DOHH2 (cell line): ENCODE data around the gene CAB39.

Experiments
- H3F3A ChIP-seq: fragments of 200-600 bp; sonication (generic), shearing (Covaris generic); 2 replicates; pipeline ENCODE4 v1.6.0; 2016; ENCODE audit warnings: antibody characterized with exemption, mild to moderate bottlenecking; ENCODE audit not compliant: control insufficient read depth, insufficient read depth
- H3K27ac ChIP-seq: fragments of 200-600 bp; sonication (generic); 2 replicates; pipeline ENCODE4 v1.5.1; 2014; ENCODE audit warnings: low read depth, mild to moderate bottlenecking, low read length, moderate library complexity
- H3K27me3 ChIP-seq: fragments of 200-600 bp; sonication (generic); 2 replicates; pipeline ENCODE4 v1.6.1; 2014; ENCODE audit warnings: mild to moderate bottlenecking, low read length, mixed read lengths; ENCODE audit not compliant: control insufficient read depth
- H3K36me3 ChIP-seq: fragments of 200-600 bp; sonication (generic); 2 replicates; pipeline ENCODE4 v1.6.1; 2014; ENCODE audit warnings: mild to moderate bottlenecking, low read length, moderate library complexity, mixed read lengths; ENCODE audit not compliant: control insufficient read depth
- H3K4me1 ChIP-seq: fragments of 200-600 bp; sonication (generic); 2 replicates; pipeline ENCODE4 v1.6.1; 2014; ENCODE audit warnings: mild to moderate bottlenecking, low read length, mixed read lengths; ENCODE audit not compliant: control insufficient read depth
- H3K4me2 ChIP-seq: fragments of 200-600 bp; sonication (generic); 2 replicates; pipeline ENCODE4 v1.6.0; 2014; ENCODE audit warnings: mild to moderate bottlenecking, low read length, moderate library complexity
- H3K4me3 ChIP-seq: fragments of 200-600 bp; sonication (generic); 2 replicates; pipeline ENCODE4 v1.5.1; 2014; ENCODE audit warnings: mild to moderate bottlenecking, low read length, mixed read lengths
- H3K79me2 ChIP-seq: fragments of 200-600 bp; sonication (generic); 2 replicates; pipeline ENCODE4 v1.6.1; 2014; ENCODE audit warnings: mild to moderate bottlenecking, low read length, mixed read lengths; ENCODE audit not compliant: control insufficient read depth
- H3K9me2 ChIP-seq: fragments of 200-600 bp; sonication (generic); replicated peaks from 2 replicates; pipeline ENCODE4 v1.6.1; 2014; ENCODE audit warnings: mild to moderate bottlenecking, low read length, mixed read lengths; ENCODE audit not compliant: control insufficient read depth
- H3K9me3 ChIP-seq: fragments of 200-600 bp; sonication (generic); 2 replicates; pipeline ENCODE4 v1.6.1; 2014; ENCODE audit warnings: antibody characterized with exemption, low read length, mixed read lengths; ENCODE audit not compliant: control insufficient read depth, insufficient read depth
- H4K20me1 ChIP-seq: fragments of 200-600 bp; sonication (generic); 2 replicates; pipeline ENCODE4 v1.6.0; 2014; ENCODE audit warnings: low read depth, mild to moderate bottlenecking, antibody characterized with exemption, low read length, moderate library complexity; ENCODE audit not compliant: control insufficient read depth, insufficient read depth
- CTCF ChIP-seq: fragments of 200-600 bp; sonication (generic); IDR thresholded peaks from one replicate; pipeline ENCODE4 v1.5.1; 2014; ENCODE audit warnings: antibody characterized with exemption, mild to moderate bottlenecking, low read depth, low read length; ENCODE audit not compliant: poor library complexity, severe bottlenecking
- EZH2phosphoT487 ChIP-seq: fragments of 200-600 bp; sonication (generic); IDR thresholded peaks from 2 replicates; pipeline ENCODE4 v1.6.1; 2017; ENCODE audit warnings: borderline replicate concordance, mild to moderate bottlenecking, antibody characterized with exemption, low read length, moderate library complexity, mixed read lengths

The CAB39 gene

DNA sequence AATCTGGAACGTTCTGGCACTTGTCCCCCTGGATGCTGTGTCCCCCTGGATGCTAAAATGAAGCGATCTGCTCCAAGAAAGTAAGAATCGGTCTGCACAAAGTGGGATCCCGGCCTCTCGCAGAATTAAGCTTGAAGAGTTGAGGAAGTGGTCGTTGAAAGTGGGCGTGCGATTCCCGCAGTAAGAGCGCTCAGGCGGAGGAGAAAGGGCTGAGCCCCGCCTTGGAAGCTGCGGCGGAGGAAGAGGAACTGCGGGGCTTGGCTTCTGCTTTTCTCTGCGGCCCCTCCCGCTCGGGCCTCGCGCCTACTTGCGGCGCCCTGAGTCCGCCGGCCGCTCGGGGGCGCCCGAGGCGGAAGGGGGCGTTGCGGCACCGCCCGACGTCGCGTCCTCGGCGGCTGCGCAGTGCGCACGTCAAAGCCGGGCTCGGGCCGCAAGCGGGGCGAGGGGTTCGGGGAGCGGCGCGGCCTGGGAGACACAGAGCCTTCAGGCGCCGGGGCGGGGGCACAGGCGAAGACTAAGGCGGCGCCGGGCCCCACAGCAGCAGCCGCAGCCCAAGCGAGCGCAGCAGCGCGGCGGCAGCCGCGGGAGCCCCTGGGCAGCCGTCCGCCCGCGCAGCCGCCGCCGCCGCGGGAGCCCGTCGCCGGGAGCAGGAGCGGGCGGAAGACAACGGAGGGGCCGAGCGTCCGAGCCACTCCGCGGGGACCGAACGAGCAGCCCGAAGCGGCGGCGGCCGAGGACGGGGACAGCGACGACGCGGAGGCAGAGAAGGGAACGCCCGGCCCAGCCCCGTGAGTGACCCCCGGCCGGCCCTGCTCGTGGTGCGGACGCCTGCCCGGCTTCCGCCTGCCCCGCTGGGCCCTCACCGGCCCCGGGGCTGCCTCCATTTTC is at the start of gene CAB39:
Gene CAB39 (plus strand): TSS at position 400 of the 888 bp plus-strand sequence. CDS start 47,160 bp downstream, outside the sequence.
- H3K36me3 ChIP-seq = peaks cover 9% of the 10 kb centered on the region
- TF ChIP-seq EZH2phosphoT487 (no peak), CTCF (peak; percentile 79)
- peak within 1 kb of the TSS; percentile 85 for H3K4me2 ChIP-seq
- peak within 1 kb of the TSS; percentile 25; the same call in 1 of the 2 replicates for H3K27ac ChIP-seq
- peaks cover 48% of the 10 kb centered on the region for H3K79me2 ChIP-seq
- H3K9me3 ChIP-seq = no peaks in the 10 kb centered on the region
- H4K20me1 ChIP-seq = peaks cover 24% of the 10 kb centered on the region
- 0 out of 2 replicates have a peak, but pooled peaks cover 4% of the 10 kb centered on the region for H3F3A ChIP-seq
- H3K27me3 ChIP-seq = no peaks in the 10 kb centered on the region; the same call in 1 of the 2 replicates
- no peaks in the 10 kb centered on the region for H3K9me2 ChIP-seq
- H3K4me3 ChIP-seq = peak within 1 kb of the TSS; percentile 91
- peaks cover 42% of the 10 kb centered on the region for H3K4me1 ChIP-seq

GRCh38 chr2:230664128-230664527 is 48.5 kb upstream of the CAB39 start:
- Histone ChIP-seq H3K4me3 (no peak overlapping the region), H3K4me1 (peaks cover 40% of the 10 kb centered on the region), H3K4me2 (no peak overlapping the region), H3F3A (no peaks in the 10 kb centered on the region), H3K27me3 (peaks cover 4% of the 10 kb centered on the region; the same call in 1 of the 2 replicates), H3K79me2 (no peaks in the 10 kb centered on the region), H3K36me3 (no peaks in the 10 kb centered on the region), H3K27ac (no peak overlapping the region), H3K9me2 (no peaks in the 10 kb centered on the region), H4K20me1 (no peaks in the 10 kb centered on the region), H3K9me3 (no peaks in the 10 kb centered on the region)
- TF ChIP-seq CTCF (no peak), EZH2phosphoT487 (no peak)

DNA sequence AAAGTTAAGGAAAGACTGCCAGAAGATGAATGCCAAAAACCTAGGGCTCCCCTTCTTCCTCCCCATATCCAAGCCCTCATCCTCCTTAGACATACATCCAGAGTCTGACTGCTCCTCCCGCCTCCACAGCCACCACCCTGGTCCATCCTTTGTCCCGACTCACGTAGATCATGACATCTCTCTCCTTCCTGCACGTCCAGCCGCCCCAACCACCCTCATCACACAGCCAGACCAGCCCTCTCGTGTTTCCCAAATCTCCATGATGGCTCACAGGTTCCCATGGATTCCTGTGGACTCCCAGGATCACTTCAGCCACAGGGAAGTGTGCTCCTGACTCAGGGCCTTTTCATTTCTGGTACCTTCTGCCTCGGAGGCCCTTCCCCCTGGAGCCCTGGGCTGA is 47.8 kb upstream of the CAB39 start:
- Histone ChIP-seq H3K27ac (no peak overlapping the region), H3K9me3 (no peaks in the 10 kb centered on the region), H3K4me3 (no peak overlapping the region), H3K9me2 (no peaks in the 10 kb centered on the region), H3K4me1 (peaks cover 40% of the 10 kb centered on the region), H3K4me2 (no peak overlapping the region), H3K79me2 (no peaks in the 10 kb centered on the region), H3F3A (no peaks in the 10 kb centered on the region), H4K20me1 (no peaks in the 10 kb centered on the region), H3K36me3 (no peaks in the 10 kb centered on the region), H3K27me3 (peaks cover 4% of the 10 kb centered on the region; the same call in 1 of the 2 replicates)
- TF ChIP-seq EZH2phosphoT487 (no peak), CTCF (no peak)
